HCT116 (cell line): Measurements from ENCODE around the gene MAP2K3. TPM values are rescaled to one million over a fixed set of nuclear protein-coding genes. Genes with fewer than 3 reads are reported as not detected.

Source experiments
- ATAC-seq: fragments of 200-7000 bp; cut with Tn5 transposase; 2 replicates; pipeline ENCODE4 v1.9.1; 2020; ENCODE audit warnings: mild to moderate bottlenecking, moderate library complexity
- BruUV-seq: library from RNA; stranded (reverse); fragments of 400-500 nt; replicated peaks from 2 replicates; lab custom pipeline; 2021; lab: Mats Ljungman, UMichigan
- CTCF ChIA-PET: fragments of 300-600 bp; sonication (Branson Sonifier 250); formaldehyde crosslinking; loops from one replicate; lab custom pipeline; 2021; ENCODE audit warnings: antibody characterized with exemption; lab: Charles Lee
- POLR2A ChIA-PET: fragments of 300-600, 350-600 bp; sonication (Branson Sonifier 250); formaldehyde crosslinking; loops from one replicate; lab custom pipeline; 2021; ENCODE audit warnings: antibody characterized with exemption; lab: Charles Lee
- RAD21 ChIA-PET, 2 experiments: fragments of 300-600 bp; sonication (Branson Sonifier 250); formaldehyde crosslinking; loops; one replicate each; lab custom pipeline; 2023; ENCODE audit warnings: low total read pairs in 2 of 2; ENCODE audit not compliant: uncharacterized antibody in 2 of 2, unreplicated experiment in 2 of 2, low non-redundant PET in 1 of 2; lab: Charles Lee
- DNase-seq: peaks from one replicate; pipeline ENCODE4 v3.0.0-alpha.2; 2010; ENCODE audit warnings: low read depth, low spot score
- H2AFZ ChIP-seq: fragments of 200-600 bp; shearing (Covaris generic), sonication (generic); 2 replicates; pipeline ENCODE4 v1.6.1; 2017; ENCODE audit warnings: low read depth, mixed run types, mixed read lengths, antibody characterized with exemption, low read length; ENCODE audit not compliant: poor library complexity, severe bottlenecking
- H3K27ac ChIP-seq: 2 replicates; pipeline ENCODE4 v1.5.1; 2012; ENCODE audit warnings: low read depth, low read length
- H3K27me3 ChIP-seq: fragments of 200-600 bp; sonication (generic); 2 replicates; pipeline ENCODE4 v1.6.1; 2016; ENCODE audit warnings: mixed run types, low read length, mixed read lengths; ENCODE audit not compliant: insufficient read depth
- H3K36me3 ChIP-seq, 2 experiments: fragments of 200-500 bp in 1 of 2; fragments of 200-600 bp in 1 of 2; sonication (Bioruptor generic) in 1 of 2; sonication (generic) in 1 of 2; 2 replicates each; pipeline versions ENCODE4 v1.5.1 to v1.6.1; 2014 to 2016; ENCODE audit warnings: low read length in 2 of 2, inconsistent platforms in 1 of 2, mixed read lengths in 1 of 2, mixed run types in 1 of 2; ENCODE audit not compliant: insufficient read depth in 2 of 2, control insufficient read depth in 1 of 2
- H3K4me1 ChIP-seq, 2 experiments: fragments of 200-600 bp in 1 of 2; sonication (generic) in 1 of 2; 2 replicates each; pipeline versions ENCODE4 v1.5.1 to v1.6.1; 2012 to 2017; ENCODE audit warnings: low read length in 2 of 2, inconsistent platforms in 1 of 2, mild to moderate bottlenecking in 1 of 2, mixed read lengths in 1 of 2, mixed run types in 1 of 2, moderate library complexity in 1 of 2; ENCODE audit not compliant: insufficient read depth in 2 of 2, control insufficient read depth in 1 of 2
- H3K4me2 ChIP-seq: fragments of 200-600 bp; sonication (generic); 2 replicates; pipeline ENCODE4 v1.6.1; 2017; ENCODE audit warnings: mixed run types, low read length, mixed read lengths
- H3K4me3 ChIP-seq, 2 experiments: fragments of 200-600 bp in 1 of 2; sonication (generic) in 1 of 2; replicated peaks in 1 of 2; 2 replicates each; pipeline ENCODE4 v1.5.1; 2011 to 2016; ENCODE audit warnings: low read length in 2 of 2, control low read depth in 1 of 2, low read depth in 1 of 2, mild to moderate bottlenecking in 1 of 2, mixed read lengths in 1 of 2, mixed run types in 1 of 2
- H3K79me2 ChIP-seq: fragments of 200-600 bp; sonication (generic); 2 replicates; pipeline ENCODE4 v1.6.1; 2017; ENCODE audit warnings: mild to moderate bottlenecking, mixed run types, low read length, moderate library complexity, mixed read lengths; ENCODE audit not compliant: insufficient read depth
- H3K9ac ChIP-seq: fragments of 200-600 bp; sonication (generic); 2 replicates; pipeline ENCODE4 v1.6.1; 2016; ENCODE audit warnings: low read length, mixed read lengths
- H3K9me2 ChIP-seq: fragments of 200-600 bp; sonication (generic), shearing (Covaris generic); 2 replicates; pipeline ENCODE4 v1.6.1; 2017; ENCODE audit warnings: mixed run types, mild to moderate bottlenecking, moderate library complexity; ENCODE audit not compliant: insufficient read depth
- H3K9me3 ChIP-seq, 2 experiments: fragments of 200-500 bp in 1 of 2; fragments of 200-600 bp in 1 of 2; sonication (Bioruptor generic) in 1 of 2; sonication (generic) in 1 of 2; 2 replicates each; pipeline ENCODE4 v1.6.1; 2014 to 2017; ENCODE audit warnings: low read length in 2 of 2, mixed read lengths in 2 of 2, inconsistent platforms in 1 of 2, low read depth in 1 of 2, mild to moderate bottlenecking in 1 of 2, mixed run types in 1 of 2, moderate library complexity in 1 of 2; ENCODE audit not compliant: control insufficient read depth in 1 of 2, insufficient read depth in 1 of 2
- H4K20me1 ChIP-seq: fragments of 200-600 bp; sonication (generic), shearing (Covaris generic); 2 replicates; pipeline ENCODE4 v1.6.1; 2017; ENCODE audit warnings: mixed run types, mild to moderate bottlenecking, moderate library complexity; ENCODE audit not compliant: insufficient read depth
- CBX3 ChIP-seq: IDR thresholded peaks from 2 replicates; pipeline ENCODE4 v1.6.1; 2012; ENCODE audit warnings: low read depth
- CEBPB ChIP-seq: IDR thresholded peaks from 2 replicates; pipeline ENCODE4 v1.6.1; 2012; ENCODE audit warnings: low read depth
- EGR1 ChIP-seq: IDR thresholded peaks from 2 replicates; pipeline ENCODE4 v1.6.1; 2012; ENCODE audit warnings: low read depth
- RAD21 ChIP-seq: IDR thresholded peaks from 2 replicates; pipeline ENCODE4 v1.6.1; 2012; ENCODE audit warnings: low read depth, mild to moderate bottlenecking
- SIN3A ChIP-seq: IDR thresholded peaks from 2 replicates; pipeline ENCODE4 v1.6.1; 2012; ENCODE audit warnings: low read depth
- SP1 ChIP-seq: IDR thresholded peaks from 2 replicates; pipeline ENCODE4 v1.6.1; 2012; ENCODE audit warnings: low read depth
- TCF7L2 ChIP-seq: IDR thresholded peaks from 2 replicates; pipeline ENCODE4 v1.7.0; 2011; ENCODE audit warnings: borderline replicate concordance, inconsistent platforms; ENCODE audit not compliant: insufficient read depth, insufficient read length; ENCODE audit errors: extremely low read depth
- ZBTB33 ChIP-seq: IDR thresholded peaks from 2 replicates; pipeline ENCODE4 v1.6.1; 2011; ENCODE audit warnings: mild to moderate bottlenecking, low read length, moderate library complexity; ENCODE audit not compliant: insufficient replicate concordance; ENCODE audit errors: extremely low read depth
- ZNF274 ChIP-seq: fragments of 200-500 bp; sonication (Bioruptor generic); IDR thresholded peaks from 2 replicates; pipeline ENCODE4 v1.6.1; 2014; ENCODE audit warnings: mild to moderate bottlenecking, low read depth, low read length, inconsistent platforms
- intact Hi-C: fragments of 100-400 bp; cut with micrococcal nuclease; formaldehyde crosslinking; loops from 2 replicates; pipeline ENCODE4 v1.10.0; 2022
- total RNA-seq: library from RNA; stranded (reverse); gene quantifications from one replicate; pipeline ENCODE4 v1.2.1, GENCODE V29; 2021; ENCODE audit not compliant: unreplicated experiment

The MAP2K3 gene
- total RNA-seq, 1 experiment from 2014 or later = 96.7 TPM

- TF ChIP-seq TCF7L2 (no peak), RAD21 (no peak)
- TF ChIP-seq, all 23 proteins: peak for 0
These were observed 15.1 kb upstream of the MAP2K3 start (continued) for GRCh38 chr17:21269394-21269793.

GRCh38 chr17:21271454-21272183 is 12.9 kb upstream of the MAP2K3 start:
- H3K9ac ChIP-seq = no peak overlapping the region
- CTCF ChIA-PET = no interaction called here
- ATAC-seq = no peak

More at GRCh38 chr17:21271454-21272183, 12.9 kb upstream of the MAP2K3 start:
- no peaks in the 10 kb centered on the region for H3K27me3 ChIP-seq
- H2AFZ ChIP-seq = no peak overlapping the region
- no peak overlapping the region for H3K4me2 ChIP-seq
- TF ChIP-seq RAD21 (no peak), ZNF274 (no peak), CBX3 (no peak), SIN3A (no peak), SP1 (no peak), EGR1 (no peak), TCF7L2 (no peak), CEBPB (no peak), ZBTB33 (no peak)
- intact Hi-C loops = no loop called here
- H3K4me1 ChIP-seq = peaks cover 8 to 28% of the 10 kb centered on the region in 2 experiments
- H3K9me2 ChIP-seq = no peaks in the 10 kb centered on the region
- no peaks in the 10 kb centered on the region for H3K79me2 ChIP-seq
- POLR2A ChIA-PET = no interaction called here
- H3K9me3 ChIP-seq = no peaks in the 10 kb centered on the region
- no peak for DNase-seq
- no peaks in the 10 kb centered on the region for H4K20me1 ChIP-seq
- no peak overlapping the region for H3K27ac ChIP-seq
- RAD21 ChIA-PET = no interaction called here
- no peaks in the 10 kb centered on the region for H3K36me3 ChIP-seq
- no peak overlapping the region for H3K4me3 ChIP-seq
- BruUV-seq = no TSS peak
